Activated CD4-positive, alpha-beta T cell treated with anti-CD3 and anti-CD28 coated beads for 36 hours (primary cell): Measurements from ENCODE around the gene OSBPL5. TPM values are rescaled to one million over a fixed set of nuclear protein-coding genes. Genes with fewer than 3 reads are reported as not detected.

Experiments used
- ATAC-seq: fragments of 200-7000 bp; cut with Tn5 transposase; one replicate; pipeline ENCODE4 v1.10.0; 2021; ENCODE audit warnings: mild to moderate bottlenecking, moderate library complexity
- CTCF ChIA-PET: fragments of 350-600 bp; sonication (Branson Sonifier 250); formaldehyde crosslinking; loops from one replicate; lab custom pipeline; 2021; ENCODE audit warnings: antibody characterized with exemption; lab: Charles Lee
- POLR2A ChIA-PET: fragments of 350-600 bp; sonication (Branson Sonifier 250); formaldehyde crosslinking; loops from one replicate; lab custom pipeline; 2021; ENCODE audit warnings: antibody characterized with exemption, inconsistent platforms; lab: Charles Lee
- DNase-seq: peaks from one replicate; pipeline ENCODE4 v3.0.0-alpha.2; 2020
- H3K27ac Mint-ChIP-seq: one replicate; pipeline ENCODE4 v1.8.0; 2021; ENCODE audit warnings: mixed read lengths
- H3K27me3 Mint-ChIP-seq: one replicate; pipeline ENCODE4 v1.8.0; 2021; ENCODE audit warnings: mixed read lengths
- H3K36me3 Mint-ChIP-seq: one replicate; pipeline ENCODE4 v1.8.0; 2021; ENCODE audit warnings: low read depth, mixed read lengths
- H3K4me1 Mint-ChIP-seq: one replicate; pipeline ENCODE4 v1.8.0; 2021; ENCODE audit warnings: mixed read lengths
- H3K4me3 Mint-ChIP-seq: one replicate; pipeline ENCODE4 v1.8.0; 2021; ENCODE audit warnings: mild to moderate bottlenecking, moderate library complexity, mixed read lengths
- H3K9me3 Mint-ChIP-seq: one replicate; pipeline ENCODE4 v1.8.0; 2021; ENCODE audit warnings: low read depth, mixed read lengths
- intact Hi-C, 2 experiments: fragments of 100-400 bp; cut with DNase I in 1 of 2; cut with micrococcal nuclease in 1 of 2; formaldehyde crosslinking; loops; one replicate each; pipeline versions ENCODE4 v1.14.2 to v1.15.1; 2022 to 2024; cut with DNase I, micrococcal nuclease
- total RNA-seq, 2 experiments: library from RNA; stranded (reverse); gene quantifications; one replicate each; pipeline ENCODE4 v1.2.3, GENCODE V29; 2021

OSBPL5 gene
- total RNA-seq, 2 experiments from 2014 or later = 5.8 to 7.1 TPM

DNA sequence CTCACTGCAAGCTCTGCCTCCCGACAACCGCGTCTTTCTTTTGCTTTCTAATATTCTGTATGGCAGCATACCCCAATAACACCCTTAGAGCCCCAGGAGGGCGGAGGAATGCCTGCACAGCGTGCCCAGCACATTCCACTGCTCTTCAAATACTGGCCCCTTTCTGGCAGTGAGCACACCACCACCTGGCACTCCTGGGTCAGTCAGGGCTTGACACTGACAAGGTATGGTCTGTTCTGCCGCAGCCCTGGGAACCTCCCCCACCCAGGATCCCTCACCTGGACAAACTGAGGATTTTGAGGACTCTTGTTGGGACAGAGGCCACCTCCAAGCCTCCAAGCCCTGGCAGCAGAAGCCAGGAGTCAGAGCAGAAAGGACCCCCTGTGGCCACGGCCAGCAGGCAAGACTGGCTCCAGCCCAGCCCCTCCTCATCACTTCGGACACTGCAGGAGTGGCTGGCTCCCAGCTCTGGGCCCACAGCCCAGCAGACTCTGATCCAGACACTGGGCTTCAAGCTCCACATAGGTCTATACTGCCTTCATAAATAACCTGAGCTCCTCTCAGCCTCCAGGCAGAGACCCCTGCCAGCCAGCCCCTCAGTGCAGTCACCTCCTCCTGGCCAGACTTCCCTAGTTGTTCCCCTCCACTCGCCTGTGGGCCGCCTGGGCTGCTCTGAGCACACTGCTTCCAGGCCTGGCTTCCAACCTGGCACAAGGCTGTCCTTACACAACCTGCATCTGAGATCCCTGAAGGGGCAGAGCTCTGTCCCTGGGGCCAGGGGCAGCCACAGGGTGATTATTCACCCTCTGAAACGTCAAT lies 122.4 kb downstream of the OSBPL5 start:
- Mint-ChIP-seq H3K4me1 (peaks cover 10% of the 10 kb centered on the region), H3K4me3 (no peak overlapping the region), H3K27me3 (no peaks in the 10 kb centered on the region), H3K36me3 (peaks cover 41% of the 10 kb centered on the region), H3K9me3 (no peaks in the 10 kb centered on the region), H3K27ac (no peak overlapping the region)
- ChIA-PET CTCF (interaction anchor here (0.8 kb wide), 1 partner anchor 1202 kb away, joined by 3 read pairs; no protein-coding TSS in a partner anchor), POLR2A (no interaction called here)
- no peak for ATAC-seq
- DNase-seq = no peak
- intact Hi-C loops = no loop called here

DNA sequence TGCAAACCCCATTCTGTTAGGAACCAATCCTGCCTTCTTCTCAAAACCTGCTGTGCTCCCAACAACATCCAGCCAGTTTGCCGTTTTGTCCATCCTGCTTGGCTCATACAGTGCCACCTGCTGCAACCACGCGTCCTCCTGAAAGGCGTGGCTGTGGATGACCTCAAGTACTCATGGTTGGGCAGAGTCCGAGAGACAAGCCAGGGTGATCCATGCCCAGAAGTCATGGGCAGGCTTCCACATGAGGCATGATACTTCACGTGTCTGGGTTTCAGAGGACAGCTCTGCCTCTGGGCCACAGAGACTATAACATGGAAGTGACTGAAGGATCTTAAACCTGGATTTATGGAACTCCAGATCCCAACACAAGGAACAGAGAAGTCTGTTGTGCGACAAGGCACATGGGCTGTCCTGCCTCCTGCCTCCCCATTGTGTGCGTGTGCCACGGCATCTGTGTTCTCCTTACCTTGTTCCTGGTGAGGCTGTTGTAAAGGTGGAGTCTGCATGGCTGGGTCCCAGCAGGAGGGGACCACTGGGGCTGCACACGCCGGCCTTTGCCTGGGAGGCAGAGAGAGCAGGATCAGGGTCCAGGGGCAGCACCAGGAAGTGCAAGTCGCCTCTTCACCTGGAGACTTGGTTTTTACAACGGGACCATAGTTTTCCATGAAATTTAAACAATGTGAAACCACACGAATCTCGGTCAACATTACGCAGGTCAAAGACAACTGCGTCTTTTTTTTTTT lies 123.2 kb downstream of the OSBPL5 start:
- H3K4me3 Mint-ChIP-seq = no peak overlapping the region
- no peaks in the 10 kb centered on the region for H3K27me3 Mint-ChIP-seq
- ChIA-PET POLR2A (no interaction called here), CTCF (interaction anchor here (0.6 kb wide), 1 partner anchor 96 kb away, joined by 4 read pairs; no protein-coding TSS in a partner anchor)
- H3K36me3 Mint-ChIP-seq = peaks cover 46% of the 10 kb centered on the region
- H3K4me1 Mint-ChIP-seq = peaks cover 18% of the 10 kb centered on the region
- intact Hi-C loops = no loop called here
- H3K27ac Mint-ChIP-seq = no peak overlapping the region
- H3K9me3 Mint-ChIP-seq = no peaks in the 10 kb centered on the region
- DNase-seq = no peak
- ATAC-seq = no peak

DNA sequence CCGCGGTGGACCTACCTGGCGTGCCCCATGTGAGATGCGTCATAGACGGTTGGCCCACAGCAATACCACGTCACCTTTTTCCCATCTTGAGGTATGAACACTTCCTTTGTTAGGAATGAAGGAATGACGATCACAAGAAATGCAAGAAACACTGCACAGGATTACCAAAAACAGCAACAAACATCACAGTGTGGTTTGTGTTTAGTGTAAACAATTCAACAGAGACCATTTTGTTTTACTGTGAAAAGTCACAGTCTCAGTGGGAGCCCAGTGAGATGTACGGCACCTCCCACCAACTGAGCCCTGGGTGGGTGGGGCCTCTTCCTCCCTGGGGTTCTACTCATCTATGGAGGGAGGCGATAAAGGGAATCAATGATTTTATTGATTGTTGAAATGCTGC lies 124.2 kb downstream of the OSBPL5 start:
- no peaks in the 10 kb centered on the region for H3K27me3 Mint-ChIP-seq
- H3K4me1 Mint-ChIP-seq = peaks cover 26% of the 10 kb centered on the region
- ATAC-seq (no peak), DNase-seq (no peak)
- H3K36me3 Mint-ChIP-seq = peaks cover 46% of the 10 kb centered on the region
- ChIA-PET CTCF (interaction anchor here (0.5 kb wide), 1 partner anchor 38 kb away, joined by 3 read pairs; no protein-coding TSS in a partner anchor), POLR2A (no interaction called here)
- no peak overlapping the region for H3K27ac Mint-ChIP-seq
- intact Hi-C loops = no loop called here
- no peaks in the 10 kb centered on the region for H3K9me3 Mint-ChIP-seq
- H3K4me3 Mint-ChIP-seq = no peak overlapping the region

DNA sequence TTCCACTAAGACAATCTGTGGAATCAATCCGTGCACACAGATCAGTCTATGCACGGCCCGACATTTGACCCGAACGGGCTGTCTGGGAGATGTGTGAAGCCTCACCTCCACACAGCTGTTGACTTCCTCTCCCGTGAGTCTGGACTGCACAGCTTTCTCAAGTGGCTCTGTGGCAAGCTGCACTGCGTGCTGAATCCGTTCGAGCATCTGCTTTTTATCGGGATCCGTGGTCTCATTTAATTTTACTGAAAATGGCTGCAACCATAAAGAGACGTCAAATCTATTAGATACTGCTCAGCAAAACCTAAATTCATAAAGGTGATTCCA lies 127.2 kb downstream of the OSBPL5 start:
- CTCF ChIA-PET = interaction anchor here (0.7 to 4.6 kb wide), 13 partner anchors 9 to 617 kb away, joined by 3 to 35 read pairs (median 3); no protein-coding TSS in a partner anchor
- H3K4me3 Mint-ChIP-seq = no peak overlapping the region
- H3K27ac Mint-ChIP-seq = no peak overlapping the region
- peaks cover 55% of the 10 kb centered on the region for H3K36me3 Mint-ChIP-seq
- POLR2A ChIA-PET = interaction anchor here (0.8 kb wide), 1 partner anchor 46 kb away, joined by 3 read pairs; the partner anchor contains the start of gene NAP1L4
- no peaks in the 10 kb centered on the region for H3K9me3 Mint-ChIP-seq
- no peaks in the 10 kb centered on the region for H3K27me3 Mint-ChIP-seq
- intact Hi-C loops = loop anchor here (1.0 to 5.0 kb wide), 3 partner anchors 53 to 179 kb away; partner anchors contain the start of gene MRGPRG (in 1 of the 2)
- peaks cover 23% of the 10 kb centered on the region for H3K4me1 Mint-ChIP-seq
- DNase-seq = no peak
- ATAC-seq = no peak

Other genes starting within 250 kb of the OSBPL5 start
- gene PHLDA2, start 235.9 kb downstream of the OSBPL5 start, total RNA-seq = 1 to 10 TPM; 3.1 to 3.7 TPM
- gene NAP1L4, start 173.0 kb downstream of the OSBPL5 start, total RNA-seq = 100 to 1,000 TPM; 241 to 246 TPM
- 100 to 1,000 TPM in 1 of 2 experiments, 10 to 100 TPM in 1; 94.1 to 126 TPM for gene CARS1, start 107.9 kb downstream of the OSBPL5 start, total RNA-seq
- not detected for gene MRGPRG, start 53.5 kb upstream of the OSBPL5 start, total RNA-seq
- not detected for gene MRGPRE, start 67.1 kb upstream of the OSBPL5 start, total RNA-seq
- 10 to 100 TPM; 32.6 to 36.2 TPM for gene ZNF195, start 213.8 kb upstream of the OSBPL5 start, total RNA-seq